Lung (tissue), 12 donors: Measurements from ENCODE around the gene HPS1. TPM values are rescaled to one million over a fixed set of nuclear protein-coding genes. Genes with fewer than 3 reads are reported as not detected.

Source experiments
- ATAC-seq: fragments of 200-7000 bp; cut with Tn5 transposase; one replicate; pipeline ENCODE4 v1.9.1; 2020; ENCODE audit warnings: moderate number of reproducible peaks; ENCODE audit not compliant: insufficient read depth, low FRiP score
- DNase-seq, 3 donors: peaks; one replicate each; pipeline ENCODE4 v3.0.0-alpha.2; 2013 to 2017
- H3K27ac ChIP-seq, 2 donors: one replicate each; pipeline ENCODE4 v1.5.1; 2013; ENCODE audit warnings: mild to moderate bottlenecking in 2 of 2, moderate library complexity in 2 of 2, control low read depth in 1 of 2, inconsistent platforms in 1 of 2, low read depth in 1 of 2, low read length in 1 of 2
- H3K27me3 ChIP-seq, 3 donors: one replicate each; pipeline ENCODE4 v1.5.1; 2013; ENCODE audit warnings: low read length in 2 of 3; ENCODE audit not compliant: control insufficient read depth in 3 of 3, insufficient read depth in 3 of 3
- H3K36me3 ChIP-seq, 4 donors: one replicate each; pipeline ENCODE4 v1.5.1; 2013; ENCODE audit warnings: low read length in 4 of 4, mild to moderate bottlenecking in 1 of 4, moderate library complexity in 1 of 4; ENCODE audit not compliant: control insufficient read depth in 4 of 4, insufficient read depth in 4 of 4
- H3K4me1 ChIP-seq, 5 donors: one replicate each; pipeline ENCODE4 v1.5.1; 2013; ENCODE audit warnings: low read length in 5 of 5, mild to moderate bottlenecking in 2 of 5, moderate library complexity in 1 of 5; ENCODE audit not compliant: control insufficient read depth in 5 of 5, insufficient read depth in 5 of 5
- H3K4me3 ChIP-seq: one replicate; pipeline ENCODE4 v1.5.1; 2013; ENCODE audit warnings: mild to moderate bottlenecking, control low read depth, moderate library complexity
- H3K9ac ChIP-seq, 2 donors: one replicate each; pipeline ENCODE4 v1.5.1; 2013; ENCODE audit warnings: low read length in 2 of 2, control low read depth in 1 of 2; ENCODE audit not compliant: insufficient read depth in 1 of 2
- H3K9me3 ChIP-seq, 4 donors: one replicate each; pipeline ENCODE4 v1.5.1; 2013; ENCODE audit warnings: low read length in 3 of 4, mild to moderate bottlenecking in 1 of 4, moderate library complexity in 1 of 4; ENCODE audit not compliant: control insufficient read depth in 4 of 4, insufficient read depth in 3 of 4
- WGBS, 2 donors: extraction: QIAGEN DNeasy Blood & Tissue Kit; methylation state at CpG; one replicate each; pipeline ENCODE4 v1.1.7; 2013; 5-methylcytosine and 5-hydroxymethylcytosine counted together
- polyA plus RNA-seq, 2 donors: library from polyadenylated mRNA; stranded (reverse); fragments of 200-250 nt; gene quantifications; one replicate each; pipeline ENCODE4 v1.2.1, GENCODE V29; 2013
- total RNA-seq, 2 donors: library from RNA; depleted of rRNA in 1 of 2; stranded (reverse); fragments of >200 nt in 1 of 2; gene quantifications; one replicate each; pipeline ENCODE4 v1.2.1, GENCODE V29; 2014 to 2021
- TF ChIP-seq, protein P1 (sequence below): IDR thresholded peaks from 2 replicates; pipeline ENCODE4 v1.5.1; 2012; ENCODE audit warnings: mild to moderate bottlenecking; ENCODE audit errors: control extremely low read depth, extremely low read depth
- donor health status: control.
- donor health status: control.
- donor health status: Bipolar disorder and iron deficiency.
- donor health status: healthy.
- donor health status: DM: yes; HTN: yes; CAD: no.

Gene HPS1
- total and polyA plus RNA-seq, 4 donors, result 32.3 to 89.5 (median 58.4) TPM

DNA sequence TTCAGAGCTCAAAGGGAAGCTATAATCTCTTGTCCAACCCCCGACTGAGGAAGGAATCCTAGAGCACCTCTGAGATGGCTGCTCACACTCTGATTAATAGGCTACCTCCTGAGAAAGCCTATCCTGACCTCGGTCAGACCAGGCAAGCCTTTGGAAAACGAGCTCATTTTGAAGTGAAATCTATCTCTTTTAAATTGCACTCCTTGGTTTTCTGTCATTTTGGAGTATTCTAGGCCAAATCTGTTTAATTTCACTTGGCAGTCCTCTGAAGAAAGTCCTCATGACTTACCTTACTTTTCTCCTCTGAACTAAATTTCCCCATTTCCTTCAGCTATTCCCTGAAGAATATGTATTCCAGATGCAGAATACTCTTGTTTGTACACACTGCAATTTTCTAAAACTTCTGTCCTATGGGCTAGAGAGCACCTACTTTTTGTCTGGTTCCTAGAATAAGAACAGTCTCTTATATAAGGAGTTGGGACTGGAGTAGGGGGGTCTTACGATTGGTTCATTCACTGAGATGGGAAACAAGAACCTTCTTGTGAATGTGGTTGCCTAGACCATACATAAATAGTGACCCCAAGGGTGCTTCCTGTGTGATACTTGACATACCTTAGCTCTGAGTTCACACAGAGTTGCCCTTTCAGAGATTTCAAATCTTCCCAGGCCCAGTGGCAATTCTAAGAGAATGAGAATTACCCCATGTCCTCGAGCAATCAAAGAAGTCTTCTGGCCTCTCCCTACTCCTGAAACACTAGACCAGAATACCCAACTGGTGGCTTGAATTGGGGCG, 31.9 kb upstream of the HPS1 start:
- TF ChIP-seq, protein P1, sequence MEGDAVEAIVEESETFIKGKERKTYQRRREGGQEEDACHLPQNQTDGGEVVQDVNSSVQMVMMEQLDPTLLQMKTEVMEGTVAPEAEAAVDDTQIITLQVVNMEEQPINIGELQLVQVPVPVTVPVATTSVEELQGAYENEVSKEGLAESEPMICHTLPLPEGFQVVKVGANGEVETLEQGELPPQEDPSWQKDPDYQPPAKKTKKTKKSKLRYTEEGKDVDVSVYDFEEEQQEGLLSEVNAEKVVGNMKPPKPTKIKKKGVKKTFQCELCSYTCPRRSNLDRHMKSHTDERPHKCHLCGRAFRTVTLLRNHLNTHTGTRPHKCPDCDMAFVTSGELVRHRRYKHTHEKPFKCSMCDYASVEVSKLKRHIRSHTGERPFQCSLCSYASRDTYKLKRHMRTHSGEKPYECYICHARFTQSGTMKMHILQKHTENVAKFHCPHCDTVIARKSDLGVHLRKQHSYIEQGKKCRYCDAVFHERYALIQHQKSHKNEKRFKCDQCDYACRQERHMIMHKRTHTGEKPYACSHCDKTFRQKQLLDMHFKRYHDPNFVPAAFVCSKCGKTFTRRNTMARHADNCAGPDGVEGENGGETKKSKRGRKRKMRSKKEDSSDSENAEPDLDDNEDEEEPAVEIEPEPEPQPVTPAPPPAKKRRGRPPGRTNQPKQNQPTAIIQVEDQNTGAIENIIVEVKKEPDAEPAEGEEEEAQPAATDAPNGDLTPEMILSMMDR, result no peak
- H3K4me1 ChIP-seq, result peaks cover 0 to 4% (median 0%) of the 10 kb centered on the region in 5 donors
- 71 to 81% methylated on average over 6 of the region's 6 CpGs for WGBS, 2 donors
- no peaks in the 10 kb centered on the region for H3K27me3 ChIP-seq
- no peak overlapping the region for H3K9ac ChIP-seq
- no peak overlapping the region for H3K4me3 ChIP-seq
- H3K9me3 ChIP-seq, result peaks cover 0 to 2% (median 0%) of the 10 kb centered on the region in 4 donors
- ATAC-seq, result no peak
- DNase-seq, result no peak
- H3K27ac ChIP-seq, result no peak overlapping the region
- H3K36me3 ChIP-seq, result no peaks in the 10 kb centered on the region

DNA sequence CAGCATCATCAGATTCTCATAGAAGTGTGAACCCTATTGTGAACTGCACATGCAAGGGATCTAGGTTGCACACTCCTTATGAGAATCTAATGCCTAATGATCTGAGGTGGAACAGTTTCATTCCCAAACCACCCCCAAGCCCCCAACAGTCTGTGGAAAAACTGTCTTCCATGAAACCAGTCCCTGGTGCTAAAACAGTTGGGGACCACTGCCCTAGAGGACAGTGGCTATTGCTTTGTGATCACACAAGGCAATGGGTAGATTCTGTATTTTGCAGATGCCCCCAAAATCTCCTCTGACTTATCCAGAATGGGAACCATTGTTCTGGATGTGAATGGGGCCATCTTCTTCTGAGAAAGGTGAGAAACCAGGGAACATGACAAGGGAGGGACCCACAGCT, 31.1 kb upstream of the HPS1 start:
- ATAC-seq (no peak), DNase-seq (no peak)
- Histone ChIP-seq H3K4me1 (peaks cover 0 to 4% (median 0%) of the 10 kb centered on the region in 5 donors), H3K9ac (no peak overlapping the region), H3K27me3 (no peaks in the 10 kb centered on the region), H3K27ac (no peak overlapping the region), H3K36me3 (no peaks in the 10 kb centered on the region), H3K9me3 (no peaks in the 10 kb centered on the region), H3K4me3 (no peak overlapping the region)
- TF ChIP-seq, protein P1, result no peak

DNA sequence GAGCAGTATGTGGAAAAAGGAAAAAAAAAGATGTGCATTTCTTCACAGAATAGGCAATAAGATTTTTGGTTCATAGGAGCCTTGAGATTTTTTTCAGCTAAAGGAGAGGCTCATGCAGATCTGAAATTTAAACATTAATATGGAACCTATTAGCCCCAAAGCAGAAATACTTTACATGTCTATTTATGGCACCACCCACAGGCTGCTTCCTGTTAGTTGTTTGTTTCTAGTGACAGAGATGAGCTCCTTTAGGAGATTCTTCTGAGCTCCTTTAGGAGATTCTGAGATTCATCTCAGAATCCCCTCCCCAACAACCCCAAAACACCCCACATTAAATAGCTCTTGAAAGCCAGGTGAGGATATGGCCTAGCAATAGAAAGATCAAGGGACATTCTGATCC, 27.9 kb upstream of the HPS1 start:
- ATAC-seq, result no peak
- no peak overlapping the region for H3K9ac ChIP-seq
- TF ChIP-seq, protein P1, result no peak

More for the DNA sequence above, 27.9 kb upstream of the HPS1 start:
- no peak overlapping the region for H3K27ac ChIP-seq
- H3K36me3 ChIP-seq, result no peaks in the 10 kb centered on the region
- no peak for DNase-seq
- H3K9me3 ChIP-seq, result no peaks in the 10 kb centered on the region
- no peaks in the 10 kb centered on the region for H3K27me3 ChIP-seq
- no peak overlapping the region for H3K4me3 ChIP-seq
- peaks cover 0 to 4% (median 0%) of the 10 kb centered on the region in 5 donors for H3K4me1 ChIP-seq
